Tibial nerve (tissue), 4 donors: ENCODE results near the gene FLOT1.

Experiments
- CTCF ChIP-seq, 5 experiments: fragments of 200-600 bp in 3 of 5; fragments of 450-650 bp in 2 of 5; sonication (generic) in 3 of 5; IDR thresholded peaks; one replicate each; pipeline ENCODE4 v1.5.1; 2016 to 2019; ENCODE audit warnings: antibody characterized with exemption in 5 of 5, mild to moderate bottlenecking in 3 of 5, moderate library complexity in 2 of 5
- EP300 ChIP-seq, 2 donors: sonication (generic); formaldehyde crosslinking; IDR thresholded peaks; one replicate each; pipeline ENCODE4 v1.6.1; 2017; ENCODE audit warnings: antibody characterized with exemption in 2 of 2, mild to moderate bottlenecking in 1 of 2
- POLR2A ChIP-seq, 2 donors: fragments of 450-650 bp; IDR thresholded peaks; one replicate each; pipeline ENCODE4 v1.6.1; 2017; ENCODE audit warnings: antibody characterized with exemption in 2 of 2, mild to moderate bottlenecking in 2 of 2, moderate library complexity in 2 of 2

GRCh38 chr6:30714263-30714662, 28.2 kb downstream of the FLOT1 start:
- TF ChIP-seq EP300 (IDR thresholded peaks at IDR 0.05) (no peak), CTCF (IDR thresholded peaks at IDR 0.05) (no peak), POLR2A (IDR thresholded peaks at IDR 0.05) (no peak)
